IPS-11a (cell line): Measurements from ENCODE around the gene FAM76A.
"Not testable (repeated sequence)": the region's sequence is repeated elsewhere in the genome, so short reads cannot be mapped to it uniquely, and the experiment has no call there.

Experiments used
- H3K4me3 ChIP-seq: one replicate; pipeline ENCODE4 v1.5.1; 2013; ENCODE audit warnings: low read depth, low read length, control low read depth

Gene FAM76A

GRCh38 chr1:27725374-27726172, at the start of gene FAM76A:
TSS of gene FAM76A (plus strand) at chr1:27725961. CDS start at chr1:27726081, 120 bp downstream.
- H3K4me3 ChIP-seq: peak within 1 kb of the TSS; percentile 79

DNA sequence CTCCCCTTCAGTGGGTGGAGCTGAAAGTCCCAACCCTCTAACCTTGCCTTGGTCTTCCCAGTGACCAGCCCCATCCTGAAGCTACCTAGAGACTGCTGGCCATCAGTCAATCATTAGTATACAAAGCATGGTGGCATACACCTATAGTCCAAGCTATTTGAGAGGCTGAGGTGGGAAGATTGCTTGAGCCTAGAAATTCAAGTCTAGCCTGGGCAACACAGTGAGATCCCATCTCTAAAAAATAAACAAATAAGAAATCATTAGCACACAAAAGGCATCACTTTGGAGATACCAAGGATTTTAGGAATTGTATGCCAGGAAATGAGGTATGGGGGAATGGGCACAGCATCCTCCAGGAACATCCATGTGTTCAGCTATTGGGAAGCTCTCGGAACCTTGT, 49.4 kb upstream of the FAM76A start:
- no peak overlapping the region for H3K4me3 ChIP-seq

- H3K4me3 ChIP-seq: no peak overlapping the region
These were observed 47.0 kb upstream of the FAM76A start for GRCh38 chr1:27678747-27679146.

DNA sequence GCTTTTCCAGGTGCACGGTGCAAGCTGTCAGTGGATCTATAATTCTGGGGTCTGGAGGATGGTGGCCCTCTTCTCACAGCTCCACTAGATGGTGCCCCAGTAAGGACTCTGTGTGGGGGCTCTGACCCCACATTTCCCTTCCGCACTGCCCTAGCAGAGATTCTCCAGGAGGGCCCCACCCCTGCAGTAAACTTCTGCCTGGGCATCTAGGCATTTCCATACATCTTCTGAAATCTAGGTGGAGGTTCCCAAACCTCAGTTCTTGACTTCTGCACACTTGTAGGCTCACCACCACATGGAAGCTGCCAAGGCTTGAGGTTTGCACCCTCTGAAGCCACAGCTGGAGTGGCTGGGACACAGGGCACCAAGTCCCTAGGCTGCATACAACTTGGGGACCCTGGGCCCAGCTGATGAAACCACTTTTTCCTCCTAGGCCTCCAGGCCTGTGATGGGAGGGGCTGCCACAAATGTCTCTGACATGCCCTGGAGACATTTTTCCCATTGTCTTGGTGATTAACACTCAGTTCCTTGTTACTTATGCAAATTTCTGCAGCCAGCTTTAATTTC, 45.5 kb upstream of the FAM76A start:
- H3K4me3 ChIP-seq: not testable (repeated sequence)

GRCh38 chr1:27681580-27681979, 44.2 kb upstream of the FAM76A start:
- not testable (repeated sequence) for H3K4me3 ChIP-seq

DNA sequence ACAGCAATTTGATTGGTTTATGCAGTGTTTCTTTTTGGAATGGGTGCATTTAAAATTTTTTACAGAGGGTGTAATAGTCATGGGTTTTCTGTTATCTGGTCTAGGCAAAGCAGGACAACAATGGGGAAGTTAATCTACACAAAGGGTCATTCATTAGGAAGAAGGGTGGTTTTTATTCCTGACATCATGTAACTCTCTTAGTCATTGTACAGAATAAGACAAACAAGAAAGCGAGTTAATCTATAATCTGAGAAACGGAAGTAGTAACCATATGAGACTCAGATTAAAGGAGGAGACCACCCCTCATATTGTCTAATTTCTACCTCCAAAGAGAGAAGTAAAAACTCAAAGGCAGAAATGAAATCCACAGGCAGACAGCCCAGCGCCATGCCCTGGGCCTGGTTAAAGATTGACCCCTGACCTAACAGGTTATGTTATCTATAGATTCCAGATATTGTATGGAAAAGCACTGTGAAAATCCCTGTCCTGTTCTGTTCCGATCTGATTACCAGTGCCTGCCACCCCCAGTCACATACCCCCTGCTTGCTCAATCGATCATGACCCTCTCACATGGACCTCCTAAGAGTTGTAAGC, 43.3 kb upstream of the FAM76A start:
- no peak overlapping the region for H3K4me3 ChIP-seq

GRCh38 chr1:27684176-27684575, 41.6 kb upstream of the FAM76A start:
- H3K4me3 ChIP-seq: no peak overlapping the region

GRCh38 chr1:27686223-27686990, 39.4 kb upstream of the FAM76A start:
- no peak overlapping the region for H3K4me3 ChIP-seq

- H3K4me3 ChIP-seq: no peak overlapping the region
These were observed 37.9 kb upstream of the FAM76A start for GRCh38 chr1:27687906-27688305.

DNA sequence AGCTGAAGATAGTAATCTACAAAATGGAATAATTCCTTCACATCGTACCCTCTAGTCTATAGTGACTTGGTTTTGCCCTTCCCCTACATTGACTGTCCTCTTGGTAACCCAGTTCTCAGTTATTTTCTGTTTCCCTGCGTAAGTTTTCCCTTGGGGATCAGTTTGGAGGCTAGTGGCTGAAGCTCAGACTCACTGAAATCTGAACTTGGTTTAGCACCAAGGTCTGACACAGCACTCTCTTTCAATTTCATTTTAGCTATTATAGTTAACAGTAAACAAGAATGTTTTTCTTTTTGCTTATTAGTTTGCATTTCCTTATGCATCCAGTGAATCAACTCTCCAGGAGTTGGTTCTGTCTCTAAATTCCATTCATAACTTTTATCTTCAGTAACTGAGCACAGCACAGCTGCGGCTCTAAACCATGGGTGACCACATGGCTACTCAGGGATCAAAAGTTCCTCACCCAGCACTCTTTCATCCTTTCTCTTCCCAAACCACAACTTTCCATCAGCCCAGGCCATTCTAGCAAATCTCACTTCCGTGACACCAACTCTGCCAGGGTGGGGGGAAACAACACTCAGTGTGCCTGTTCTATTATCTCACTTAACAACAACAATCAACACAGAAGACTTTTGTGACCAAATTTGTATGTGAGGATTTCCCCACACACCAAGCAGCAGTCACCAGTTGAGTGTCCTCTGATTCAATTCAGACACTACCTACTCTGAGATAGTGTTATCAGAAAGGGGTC, 36.2 kb upstream of the FAM76A start:
- H3K4me3 ChIP-seq: no peak overlapping the region

DNA sequence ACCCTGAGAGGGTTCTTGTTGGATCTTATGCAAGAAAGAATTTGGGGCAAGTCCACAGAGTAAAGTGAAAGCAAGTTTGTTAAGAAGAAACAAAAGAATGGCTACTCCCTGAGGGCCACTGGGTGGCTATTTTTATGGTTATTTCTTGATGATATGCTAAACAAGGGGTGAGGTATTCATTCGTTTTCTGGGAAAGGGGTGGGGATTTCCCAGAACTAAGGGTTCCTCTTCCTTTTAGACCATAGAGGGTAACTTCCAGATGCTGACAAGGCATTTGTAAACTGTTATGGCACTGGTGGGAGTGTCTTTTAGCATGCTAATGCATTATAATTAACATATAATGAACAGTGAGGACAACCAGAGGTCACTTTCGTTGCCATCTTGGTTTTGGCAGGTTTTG, 35.6 kb upstream of the FAM76A start:
- no peak overlapping the region for H3K4me3 ChIP-seq

GRCh38 chr1:27696835-27697234, 28.9 kb upstream of the FAM76A start:
- not testable (repeated sequence) for H3K4me3 ChIP-seq

- H3K4me3 ChIP-seq: no peak overlapping the region
These were observed 20.8 kb upstream of the FAM76A start for GRCh38 chr1:27704958-27705357.

DNA sequence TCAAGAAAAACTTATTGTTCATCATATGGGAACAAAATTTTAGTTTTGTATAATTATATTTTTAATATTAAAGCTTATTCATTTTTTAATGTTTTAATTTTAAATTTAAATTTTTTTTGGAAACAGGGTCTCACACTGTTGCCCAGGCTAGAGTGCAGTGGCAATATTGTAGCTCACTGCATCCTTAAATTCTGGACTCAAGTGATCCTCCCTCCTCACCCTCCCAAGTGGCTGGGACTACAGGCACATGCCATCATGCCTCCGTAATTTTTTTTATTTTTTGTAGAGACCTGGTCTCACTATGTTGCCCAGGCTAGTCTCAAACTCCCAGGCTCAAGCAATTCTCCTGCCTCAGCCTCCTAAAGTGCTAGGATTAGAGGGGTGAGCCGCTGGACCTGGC, 20.2 kb upstream of the FAM76A start:
- no peak overlapping the region for H3K4me3 ChIP-seq

- no peak overlapping the region for H3K4me3 ChIP-seq
These were observed 15.2 kb upstream of the FAM76A start for GRCh38 chr1:27710574-27710973.

DNA sequence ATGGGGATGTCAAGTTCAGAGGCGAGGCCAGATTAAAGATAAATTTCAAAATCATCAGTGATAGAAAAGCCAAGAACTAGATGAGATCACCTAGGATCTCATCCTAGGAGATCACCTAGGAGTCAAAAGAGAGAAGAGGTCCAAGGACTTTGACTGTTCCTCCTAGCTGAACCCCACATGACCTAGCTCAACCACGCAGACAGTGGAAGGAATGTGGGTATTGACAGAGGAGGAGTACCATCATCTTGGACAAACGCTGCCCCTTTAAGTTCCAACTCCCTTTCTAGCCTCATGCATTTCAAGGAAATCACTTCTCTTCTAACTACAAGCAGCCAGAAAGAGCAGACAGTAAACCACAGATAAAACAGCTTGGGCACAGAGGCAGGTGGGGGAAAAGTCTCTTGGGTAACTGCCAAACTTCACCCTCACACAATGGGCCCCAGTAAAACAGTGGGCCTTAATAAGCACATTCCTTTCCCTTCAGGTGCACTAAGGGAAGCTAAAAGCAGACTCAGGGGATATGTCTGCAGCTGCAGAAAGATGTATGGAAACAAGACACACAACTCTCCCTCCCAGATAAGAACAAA, 12.5 kb upstream of the FAM76A start:
- no peak overlapping the region for H3K4me3 ChIP-seq

DNA sequence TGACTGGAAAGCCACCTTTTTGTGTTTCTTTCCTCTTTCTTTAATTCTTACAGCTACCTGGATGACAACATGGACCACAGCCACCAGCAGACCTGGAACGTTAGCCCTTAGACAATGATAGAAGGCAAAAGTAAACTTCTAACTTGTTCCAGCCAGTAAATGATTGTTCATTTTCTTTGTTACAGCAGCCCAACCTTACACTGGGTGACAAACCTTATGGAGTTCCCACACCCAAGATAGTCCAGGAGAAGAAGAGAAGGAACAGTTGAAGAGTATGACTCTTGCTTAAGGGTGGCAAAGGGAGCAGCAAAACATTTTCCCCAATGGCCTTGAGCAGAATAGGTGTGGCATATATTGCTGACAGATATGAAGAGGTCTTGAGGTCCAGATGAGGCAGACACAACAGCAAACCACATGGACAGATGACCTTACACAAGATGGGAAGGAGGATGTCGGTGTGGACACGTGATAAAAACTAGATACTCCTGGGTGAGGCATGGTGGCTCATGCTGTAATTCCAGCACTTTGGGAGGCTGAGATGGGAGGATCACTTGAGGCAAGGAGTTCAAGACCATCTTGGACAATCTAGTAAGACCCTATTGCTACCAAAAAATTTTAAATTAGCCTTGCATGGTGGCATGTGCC, 11.8 kb upstream of the FAM76A start:
- H3K4me3 ChIP-seq: no peak overlapping the region

- H3K4me3 ChIP-seq: no peak overlapping the region
These were observed 9.4 kb upstream of the FAM76A start for GRCh38 chr1:27716262-27716895.
